Endothelial cell of umbilical vein (primary cell): ENCODE data around the gene WIZ.

Experiments used
- EZH2 ChIP-seq: IDR thresholded peaks from 2 replicates; pipeline ENCODE4 v1.6.1; 2012; ENCODE audit warnings: borderline replicate concordance, low read depth, mild to moderate bottlenecking, moderate library complexity, low read length, inconsistent platforms; ENCODE audit not compliant: severe bottlenecking
- JUN ChIP-seq: IDR thresholded peaks from 2 replicates; pipeline ENCODE4 v1.6.1; 2011; ENCODE audit warnings: borderline replicate concordance, low read depth; ENCODE audit not compliant: insufficient read length, insufficient read depth
- MYC ChIP-seq: IDR thresholded peaks from one replicate; pipeline ENCODE4 v1.6.1; 2011; ENCODE audit warnings: mild to moderate bottlenecking, low read depth, low read length
- POLR2A ChIP-seq: IDR thresholded peaks from 2 replicates; pipeline ENCODE4 v1.6.1; 2012; ENCODE audit warnings: low read depth, mild to moderate bottlenecking, control low read depth, low read length
- TF ChIP-seq, protein P1 (sequence below), 2 donors: IDR thresholded peaks; 1 replicate in 1 of 2; 2 replicates in 1 of 2; pipeline ENCODE4 v1.5.1; 2011; ENCODE audit warnings: low read length in 2 of 2, mild to moderate bottlenecking in 2 of 2, moderate library complexity in 2 of 2, control low read depth in 1 of 2, inconsistent platforms in 1 of 2, low read depth in 1 of 2; ENCODE audit not compliant: insufficient read depth in 1 of 2; ENCODE audit errors: extremely low read depth in 1 of 2
- TF ChIP-seq, protein P2 (sequence below): IDR thresholded peaks from 2 replicates; pipeline ENCODE4 v1.6.1; 2011; ENCODE audit not compliant: insufficient read depth, insufficient read length

DNA sequence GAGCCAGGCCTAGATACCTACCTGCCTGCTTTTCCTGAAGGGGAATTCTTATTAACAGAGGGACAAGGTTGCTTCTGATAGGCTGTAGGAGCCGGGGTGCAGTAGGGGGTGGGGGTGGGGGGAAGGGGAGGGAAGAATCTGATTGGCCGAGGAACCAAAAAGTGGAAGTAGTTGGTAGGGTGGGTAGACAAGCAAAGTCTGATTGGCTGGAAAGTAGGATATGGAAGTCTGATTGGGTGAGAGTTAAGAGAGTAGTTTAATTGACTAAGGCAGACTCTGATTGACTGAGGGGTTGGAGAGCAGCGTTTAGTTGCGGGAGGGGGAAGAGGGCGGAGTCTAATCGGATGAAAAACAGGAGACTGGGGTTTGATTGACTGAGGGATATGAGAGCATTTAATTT is 49.2 kb upstream of the WIZ start:
- TF ChIP-seq, protein P1, sequence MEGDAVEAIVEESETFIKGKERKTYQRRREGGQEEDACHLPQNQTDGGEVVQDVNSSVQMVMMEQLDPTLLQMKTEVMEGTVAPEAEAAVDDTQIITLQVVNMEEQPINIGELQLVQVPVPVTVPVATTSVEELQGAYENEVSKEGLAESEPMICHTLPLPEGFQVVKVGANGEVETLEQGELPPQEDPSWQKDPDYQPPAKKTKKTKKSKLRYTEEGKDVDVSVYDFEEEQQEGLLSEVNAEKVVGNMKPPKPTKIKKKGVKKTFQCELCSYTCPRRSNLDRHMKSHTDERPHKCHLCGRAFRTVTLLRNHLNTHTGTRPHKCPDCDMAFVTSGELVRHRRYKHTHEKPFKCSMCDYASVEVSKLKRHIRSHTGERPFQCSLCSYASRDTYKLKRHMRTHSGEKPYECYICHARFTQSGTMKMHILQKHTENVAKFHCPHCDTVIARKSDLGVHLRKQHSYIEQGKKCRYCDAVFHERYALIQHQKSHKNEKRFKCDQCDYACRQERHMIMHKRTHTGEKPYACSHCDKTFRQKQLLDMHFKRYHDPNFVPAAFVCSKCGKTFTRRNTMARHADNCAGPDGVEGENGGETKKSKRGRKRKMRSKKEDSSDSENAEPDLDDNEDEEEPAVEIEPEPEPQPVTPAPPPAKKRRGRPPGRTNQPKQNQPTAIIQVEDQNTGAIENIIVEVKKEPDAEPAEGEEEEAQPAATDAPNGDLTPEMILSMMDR (IDR thresholded peaks at IDR 0.05; ENCODE audit: extremely low read depth in 1 of 2, insufficient read depth in 1 of 2, low read depth in 1 of 2, low read length in 2 of 2) = no peak
- TF ChIP-seq MYC = no peak
- TF ChIP-seq POLR2A = no peak
- no peak for TF ChIP-seq EZH2
- TF ChIP-seq, protein P2, sequence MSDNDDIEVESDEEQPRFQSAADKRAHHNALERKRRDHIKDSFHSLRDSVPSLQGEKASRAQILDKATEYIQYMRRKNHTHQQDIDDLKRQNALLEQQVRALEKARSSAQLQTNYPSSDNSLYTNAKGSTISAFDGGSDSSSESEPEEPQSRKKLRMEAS = no peak
- TF ChIP-seq JUN = no peak
